ENCODE data around the gene NQO2. TPM values are rescaled to one million over a fixed set of nuclear protein-coding genes. Genes with fewer than 3 reads are reported as not detected.
"Not testable (repeated sequence)": the region's sequence is repeated elsewhere in the genome, so short reads cannot be mapped to it uniquely, and the experiment has no call there.

The NQO2 gene
- total and polyA plus RNA-seq, 2 donors (not counting 1 experiment from before 2014, with no cell fraction given), result 6.2 to 21.5 TPM

GRCh38 chr6:3003226-3003625 lies 3.5 kb downstream of the NQO2 start:
- Histone ChIP-seq H3K4me1 (ENCODE audit: control insufficient read depth in 2 of 2, insufficient read depth in 2 of 2, low read length in 2 of 2) (peaks cover 11 to 21% of the 10 kb centered on the region in 2 donors), H3K36me3 (replicated peaks in 1 of 2; ENCODE audit: control extremely low read depth in 1 of 2, control insufficient read depth in 1 of 2, extremely low read depth in 1 of 2, insufficient read depth in 2 of 2, low read length in 1 of 2) (peaks cover 0 to 11% of the 10 kb centered on the region in 2 experiments)
- POLR2A ChIA-PET; H4K20me1 ChIP-seq (ENCODE audit: control insufficient read depth, insufficient read depth, low read length, poor library complexity, severe bottlenecking); H3K4me3 ChIP-seq (ENCODE audit: control extremely low read depth in 1 of 5, extremely low read depth in 1 of 5, insufficient read depth in 1 of 5, low read depth in 2 of 5, low read length in 4 of 5); H3K27me3 ChIP-seq (replicated peaks in 1 of 4; ENCODE audit: control extremely low read depth in 1 of 4, control insufficient read depth in 3 of 4, insufficient read depth in 4 of 4, low read length in 3 of 4); H3K9me3 Mint-ChIP-seq (ENCODE audit: insufficient read depth); H3K79me2 ChIP-seq (ENCODE audit: control insufficient read depth, insufficient read depth, low read length); H3K27ac ChIP-seq (ENCODE audit: low read length in 2 of 2); H3K9me3 ChIP-seq (ENCODE audit: control extremely low read depth in 1 of 3, control insufficient read depth in 2 of 3, insufficient read depth in 1 of 3, low read length in 2 of 3); H3K9ac ChIP-seq (ENCODE audit: low read length); H3K4me3 Mint-ChIP-seq; intact Hi-C loops (cut with micrococcal nuclease); H3K27ac Mint-ChIP-seq; DNase-seq; ATAC-seq (ENCODE audit: low read depth); H2AFZ ChIP-seq (ENCODE audit: insufficient read depth, low read depth, low read length, poor library complexity, severe bottlenecking); H3K4me2 ChIP-seq (replicated peaks; ENCODE audit: low read depth, low read length, poor library complexity, severe bottlenecking); H3K27me3 Mint-ChIP-seq: not testable (repeated sequence)
- 100% methylated on average over 1 of the region's 5 CpGs for WGBS (ENCODE audit: insufficient coverage)
- peaks cover 17% of the 10 kb centered on the region for H3K4me1 Mint-ChIP-seq
- CTCF ChIA-PET, result interaction anchor here (3.0 kb wide), 1 partner anchor 17 kb away, joined by 16 read pairs; no protein-coding TSS in a partner anchor

DNA sequence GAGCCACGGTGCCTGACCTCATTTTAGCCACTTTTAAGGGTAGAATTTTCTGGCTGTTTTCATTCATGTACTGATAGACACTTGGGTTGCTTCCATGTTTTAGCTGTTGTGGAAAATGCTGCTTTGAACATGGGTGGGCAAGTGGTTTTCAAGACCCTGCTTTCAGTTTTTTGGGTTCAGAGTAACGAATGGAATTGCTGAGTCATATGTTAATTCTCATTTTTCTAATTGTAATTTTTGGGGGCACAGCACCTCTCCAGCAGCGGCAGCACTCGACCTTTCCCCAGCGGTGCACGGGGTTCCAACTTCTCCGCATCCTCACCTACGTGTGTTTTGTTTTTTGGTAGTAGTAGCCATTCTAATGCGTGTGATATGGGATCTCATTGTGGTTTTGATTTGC lies 5.4 kb downstream of the NQO2 start:
- Histone ChIP-seq H3K27me3 (replicated peaks in 1 of 4; ENCODE audit: control extremely low read depth in 1 of 4, control insufficient read depth in 3 of 4, insufficient read depth in 4 of 4, low read length in 3 of 4) (no peaks in the 10 kb centered on the region), H3K4me2 (replicated peaks; ENCODE audit: low read depth, low read length, poor library complexity, severe bottlenecking) (no peak overlapping the region), H4K20me1 (ENCODE audit: control insufficient read depth, insufficient read depth, low read length, poor library complexity, severe bottlenecking) (no peaks in the 10 kb centered on the region), H2AFZ (ENCODE audit: insufficient read depth, low read depth, low read length, poor library complexity, severe bottlenecking) (no peak overlapping the region), H3K27ac (ENCODE audit: low read length in 2 of 2) (no peak overlapping the region), H3K4me3 (ENCODE audit: control extremely low read depth in 1 of 5, extremely low read depth in 1 of 5, insufficient read depth in 1 of 5, low read depth in 2 of 5, low read length in 4 of 5) (no peak overlapping the region), H3K79me2 (ENCODE audit: control insufficient read depth, insufficient read depth, low read length) (no peaks in the 10 kb centered on the region), H3K9ac (ENCODE audit: low read length) (no peak overlapping the region), H3K36me3 (replicated peaks in 1 of 2; ENCODE audit: control extremely low read depth in 1 of 2, control insufficient read depth in 1 of 2, extremely low read depth in 1 of 2, insufficient read depth in 2 of 2, low read length in 1 of 2) (peaks cover 0 to 15% of the 10 kb centered on the region in 2 experiments), H3K4me1 (ENCODE audit: control insufficient read depth in 2 of 2, insufficient read depth in 2 of 2, low read length in 2 of 2) (peaks cover 4 to 7% of the 10 kb centered on the region in 2 donors), H3K9me3 (ENCODE audit: control extremely low read depth in 1 of 3, control insufficient read depth in 2 of 3, insufficient read depth in 1 of 3, low read length in 2 of 3) (no peaks in the 10 kb centered on the region)
- Mint-ChIP-seq H3K9me3 (ENCODE audit: insufficient read depth) (peaks cover under 1% of the 10 kb centered on the region), H3K27ac (no peak overlapping the region), H3K27me3 (no peaks in the 10 kb centered on the region), H3K4me3 (no peak overlapping the region), H3K4me1 (peaks cover 6% of the 10 kb centered on the region)
- ChIA-PET CTCF (no interaction called here), POLR2A (no interaction called here)
- no peak for TF ChIP-seq EZH2 (IDR thresholded peaks at IDR 0.05; ENCODE audit: borderline replicate concordance, insufficient read depth, low read depth, low read length, poor library complexity, severe bottlenecking)
- TF ChIP-seq, protein P1, sequence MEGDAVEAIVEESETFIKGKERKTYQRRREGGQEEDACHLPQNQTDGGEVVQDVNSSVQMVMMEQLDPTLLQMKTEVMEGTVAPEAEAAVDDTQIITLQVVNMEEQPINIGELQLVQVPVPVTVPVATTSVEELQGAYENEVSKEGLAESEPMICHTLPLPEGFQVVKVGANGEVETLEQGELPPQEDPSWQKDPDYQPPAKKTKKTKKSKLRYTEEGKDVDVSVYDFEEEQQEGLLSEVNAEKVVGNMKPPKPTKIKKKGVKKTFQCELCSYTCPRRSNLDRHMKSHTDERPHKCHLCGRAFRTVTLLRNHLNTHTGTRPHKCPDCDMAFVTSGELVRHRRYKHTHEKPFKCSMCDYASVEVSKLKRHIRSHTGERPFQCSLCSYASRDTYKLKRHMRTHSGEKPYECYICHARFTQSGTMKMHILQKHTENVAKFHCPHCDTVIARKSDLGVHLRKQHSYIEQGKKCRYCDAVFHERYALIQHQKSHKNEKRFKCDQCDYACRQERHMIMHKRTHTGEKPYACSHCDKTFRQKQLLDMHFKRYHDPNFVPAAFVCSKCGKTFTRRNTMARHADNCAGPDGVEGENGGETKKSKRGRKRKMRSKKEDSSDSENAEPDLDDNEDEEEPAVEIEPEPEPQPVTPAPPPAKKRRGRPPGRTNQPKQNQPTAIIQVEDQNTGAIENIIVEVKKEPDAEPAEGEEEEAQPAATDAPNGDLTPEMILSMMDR (IDR thresholded peaks at IDR 0.05), result no peak
- DNase-seq (no peak), ATAC-seq (ENCODE audit: low read depth) (no peak)
- intact Hi-C loops (cut with micrococcal nuclease), result no loop called here
- WGBS (ENCODE audit: insufficient coverage), result 60% methylated on average over 1 of the region's 9 CpGs
